Smooth muscle cell (in vitro differentiated cells): Measurements from ENCODE around the gene FBXO38. TPM values are rescaled to one million over a fixed set of nuclear protein-coding genes. Genes with fewer than 3 reads are reported as not detected.

Source experiments
- DNase-seq: peaks from one replicate; lab custom pipeline; 2025; ENCODE audit not compliant: unreplicated experiment; lab: John Stamatoyannopoulos, UW
- H2AFZ ChIP-seq: fragments of 200-600 bp; sonication (generic); 2 replicates; pipeline ENCODE4 v1.6.0; 2016; ENCODE audit warnings: antibody characterized with exemption, low read depth, mild to moderate bottlenecking
- H3F3A ChIP-seq: fragments of 200-600 bp; sonication (generic); 2 replicates; pipeline ENCODE4 v1.6.0; 2017; ENCODE audit warnings: antibody characterized with exemption, low read depth
- H3K27ac ChIP-seq: fragments of 200-600 bp; sonication (generic); 2 replicates; pipeline ENCODE4 v1.5.1; 2016; ENCODE audit warnings: low read depth, mild to moderate bottlenecking
- H3K27me3 ChIP-seq: fragments of 200-600 bp; sonication (generic); 2 replicates; pipeline ENCODE4 v1.6.1; 2016; ENCODE audit warnings: low read depth, mild to moderate bottlenecking
- H3K36me3 ChIP-seq: fragments of 200-600 bp; sonication (generic); 2 replicates; pipeline ENCODE4 v1.5.1; 2016; ENCODE audit warnings: low read depth
- H3K4me1 ChIP-seq: fragments of 200-600 bp; sonication (generic); 2 replicates; pipeline ENCODE4 v1.5.1; 2016; ENCODE audit warnings: low read depth
- H3K4me2 ChIP-seq: fragments of 200-600 bp; sonication (generic); 2 replicates; pipeline ENCODE4 v1.6.0; 2016; ENCODE audit warnings: mild to moderate bottlenecking
- H3K4me3 ChIP-seq: fragments of 200-600 bp; sonication (generic); 2 replicates; pipeline ENCODE4 v1.5.1; 2016; ENCODE audit warnings: mild to moderate bottlenecking
- H3K79me2 ChIP-seq: fragments of 200-600 bp; sonication (generic); 2 replicates; pipeline ENCODE4 v1.6.0; 2016; ENCODE audit warnings: low read depth, mild to moderate bottlenecking
- H3K9ac ChIP-seq: fragments of 200-600 bp; sonication (generic); 2 replicates; pipeline ENCODE4 v1.6.0; 2016; ENCODE audit warnings: low read depth
- H3K9me3 ChIP-seq: fragments of 200-600 bp; sonication (generic); replicated peaks from 2 replicates; pipeline ENCODE4 v1.5.1; 2016; ENCODE audit warnings: low read depth
- H4K20me1 ChIP-seq: fragments of 200-600 bp; sonication (generic); 2 replicates; pipeline ENCODE4 v1.6.0; 2016; ENCODE audit warnings: low read depth
- WGBS: methylation state at CpG from one replicate; pipeline ENCODE4 v1.1.7; 2016; ENCODE audit warnings: low lambda C conversion rate; 5-methylcytosine and 5-hydroxymethylcytosine counted together
- polyA plus RNA-seq: library from polyadenylated mRNA; unstranded; fragments of >200 nt; fragmentation: Nextera tagmentation; extraction: Ambion mirVana; gene quantifications from 2 replicates; pipeline ENCODE4 v1.2.1, GENCODE V29; 2016
- total RNA-seq: library from RNA; depleted of rRNA; stranded (reverse); fragments of >200 nt; gene quantifications from 2 replicates; pipeline ENCODE4 v1.2.3, GENCODE V29; 2014
- TF ChIP-seq, protein P1 (sequence below): fragments of 200-600 bp; sonication (generic); IDR thresholded peaks from 2 replicates; pipeline ENCODE4 v1.5.1; 2017; ENCODE audit warnings: borderline replicate concordance, mild to moderate bottlenecking, antibody characterized with exemption; ENCODE audit not compliant: insufficient read depth, poor library complexity, severe bottlenecking

The FBXO38 gene
- total and polyA plus RNA-seq, 2 experiments from 2014 or later = 24.4 to 44.5 TPM

DNA sequence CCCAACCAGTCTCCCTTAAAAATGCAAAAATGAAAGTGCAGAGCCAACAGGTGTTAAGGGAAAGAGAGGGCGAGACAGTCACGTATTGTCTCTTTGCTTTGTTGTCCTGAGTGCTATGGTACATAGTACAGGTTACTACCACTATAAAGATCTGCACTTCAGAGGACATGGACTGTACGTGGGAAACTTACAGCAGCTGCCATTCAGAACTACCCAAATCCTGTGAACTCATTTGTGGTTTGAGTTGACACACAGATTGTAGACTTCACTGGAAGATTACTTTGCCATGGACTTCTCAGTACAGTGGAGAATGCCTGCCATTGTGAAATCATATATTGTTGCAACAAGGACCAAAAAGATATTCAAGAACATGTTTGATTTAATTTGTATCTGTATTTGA is 34.8 kb downstream of the FBXO38 start:
- peaks cover 48% of the 10 kb centered on the region for H3K36me3 ChIP-seq
- H3F3A ChIP-seq = no peaks in the 10 kb centered on the region
- H2AFZ ChIP-seq = no peak overlapping the region
- WGBS = 98% methylated on average over 3 of the region's 3 CpGs
- no peak for DNase-seq
- H3K4me1 ChIP-seq = no peaks in the 10 kb centered on the region
- peaks cover 25% of the 10 kb centered on the region for H4K20me1 ChIP-seq
- no peaks in the 10 kb centered on the region for H3K9me3 ChIP-seq
- TF ChIP-seq, protein P1, sequence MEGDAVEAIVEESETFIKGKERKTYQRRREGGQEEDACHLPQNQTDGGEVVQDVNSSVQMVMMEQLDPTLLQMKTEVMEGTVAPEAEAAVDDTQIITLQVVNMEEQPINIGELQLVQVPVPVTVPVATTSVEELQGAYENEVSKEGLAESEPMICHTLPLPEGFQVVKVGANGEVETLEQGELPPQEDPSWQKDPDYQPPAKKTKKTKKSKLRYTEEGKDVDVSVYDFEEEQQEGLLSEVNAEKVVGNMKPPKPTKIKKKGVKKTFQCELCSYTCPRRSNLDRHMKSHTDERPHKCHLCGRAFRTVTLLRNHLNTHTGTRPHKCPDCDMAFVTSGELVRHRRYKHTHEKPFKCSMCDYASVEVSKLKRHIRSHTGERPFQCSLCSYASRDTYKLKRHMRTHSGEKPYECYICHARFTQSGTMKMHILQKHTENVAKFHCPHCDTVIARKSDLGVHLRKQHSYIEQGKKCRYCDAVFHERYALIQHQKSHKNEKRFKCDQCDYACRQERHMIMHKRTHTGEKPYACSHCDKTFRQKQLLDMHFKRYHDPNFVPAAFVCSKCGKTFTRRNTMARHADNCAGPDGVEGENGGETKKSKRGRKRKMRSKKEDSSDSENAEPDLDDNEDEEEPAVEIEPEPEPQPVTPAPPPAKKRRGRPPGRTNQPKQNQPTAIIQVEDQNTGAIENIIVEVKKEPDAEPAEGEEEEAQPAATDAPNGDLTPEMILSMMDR = no peak
- H3K27ac ChIP-seq = no peak overlapping the region
- no peak overlapping the region for H3K4me2 ChIP-seq
- no peaks in the 10 kb centered on the region for H3K79me2 ChIP-seq
- H3K9ac ChIP-seq = no peak overlapping the region
- no peak overlapping the region for H3K4me3 ChIP-seq
- H3K27me3 ChIP-seq = no peaks in the 10 kb centered on the region

DNA sequence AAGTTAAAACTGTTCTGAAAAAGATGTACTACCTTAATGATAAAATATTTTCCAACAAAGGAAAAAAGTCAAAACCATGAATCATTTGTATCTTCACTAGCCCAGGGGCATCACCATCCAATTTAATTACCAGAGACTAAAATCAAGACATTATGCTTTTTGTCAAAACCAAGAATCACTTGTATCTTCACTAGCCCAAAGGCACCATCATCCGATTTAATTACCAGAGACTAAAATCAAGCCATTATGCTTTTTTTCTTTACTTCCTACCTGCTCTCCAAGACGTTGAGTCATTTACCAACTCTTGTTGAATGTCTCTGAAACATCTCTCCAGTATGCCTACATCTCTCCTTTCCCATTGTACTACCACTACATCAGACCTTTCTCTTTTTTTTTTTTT is 37.9 kb downstream of the FBXO38 start:
- TF ChIP-seq, protein P1 = no peak
- H3K27me3 ChIP-seq = no peaks in the 10 kb centered on the region

DNA sequence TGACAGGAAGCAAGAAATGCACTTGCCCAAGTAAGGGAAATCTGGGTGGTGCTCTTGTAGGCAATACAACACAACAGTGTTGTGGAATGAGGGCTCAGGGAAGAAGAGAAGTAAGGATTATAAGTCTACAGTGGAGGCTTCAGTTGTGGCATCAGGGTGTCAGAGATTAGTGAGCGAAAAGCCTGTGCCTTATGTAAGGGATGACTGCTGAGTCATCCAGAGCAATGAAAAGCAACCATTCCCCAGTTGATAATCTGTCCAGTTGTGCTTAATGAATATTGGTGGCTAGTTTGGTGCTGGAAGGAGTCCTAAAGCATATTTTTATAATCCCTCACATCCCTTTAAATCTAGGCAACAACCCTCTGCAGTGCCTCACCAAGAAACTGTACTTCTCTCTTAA is 42.0 kb downstream of the FBXO38 start:
- Histone ChIP-seq H3K27ac (no peak overlapping the region), H3K36me3 (peaks cover 39% of the 10 kb centered on the region), H4K20me1 (peaks cover 65% of the 10 kb centered on the region), H2AFZ (no peak overlapping the region), H3K27me3 (no peaks in the 10 kb centered on the region), H3K79me2 (no peaks in the 10 kb centered on the region), H3K9ac (no peak overlapping the region), H3K4me3 (no peak overlapping the region), H3K4me2 (no peak overlapping the region), H3K4me1 (no peaks in the 10 kb centered on the region), H3F3A (peaks cover 3% of the 10 kb centered on the region), H3K9me3 (no peaks in the 10 kb centered on the region)
- TF ChIP-seq, protein P1 = no peak
- 26% methylated on average over 1 of the region's 1 CpG for WGBS
- DNase-seq = no peak

More for the DNA sequence above, 37.9 kb downstream of the FBXO38 start:
- no peak overlapping the region for H3K27ac ChIP-seq
- 84% methylated on average over 2 of the region's 2 CpGs for WGBS
- H3K79me2 ChIP-seq = no peaks in the 10 kb centered on the region
- peaks cover 55% of the 10 kb centered on the region for H4K20me1 ChIP-seq
- DNase-seq = no peak
- no peak overlapping the region for H3K9ac ChIP-seq
- H3K9me3 ChIP-seq = no peaks in the 10 kb centered on the region
- peaks cover 3% of the 10 kb centered on the region for H3F3A ChIP-seq
- peaks cover 54% of the 10 kb centered on the region for H3K36me3 ChIP-seq
- H3K4me1 ChIP-seq = no peaks in the 10 kb centered on the region
- no peak overlapping the region for H3K4me3 ChIP-seq
- no peak overlapping the region for H2AFZ ChIP-seq
- H3K4me2 ChIP-seq = no peak overlapping the region

DNA sequence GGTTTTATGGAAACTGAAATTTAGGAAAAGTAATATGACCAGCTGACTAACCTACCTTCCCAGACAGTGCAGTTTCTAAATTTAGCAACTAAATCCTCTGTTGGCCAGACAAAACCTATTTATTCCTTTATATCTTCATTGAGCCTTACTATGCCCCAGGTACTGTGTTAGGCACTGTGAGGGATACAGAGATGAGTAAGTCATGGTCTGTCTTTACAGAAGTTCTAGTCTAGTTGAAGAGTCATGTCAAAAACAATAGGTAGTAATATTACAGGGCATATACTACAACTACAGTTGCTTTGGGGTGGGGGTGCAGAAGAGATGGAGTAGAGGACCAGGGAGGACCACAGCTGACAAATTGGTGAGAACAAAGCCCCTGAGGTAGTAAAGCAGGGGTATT is 42.8 kb downstream of the FBXO38 start:
- no peak overlapping the region for H3K27ac ChIP-seq
- no peak overlapping the region for H3K4me3 ChIP-seq
- no peaks in the 10 kb centered on the region for H3K79me2 ChIP-seq
- DNase-seq = no peak
- no peak overlapping the region for H2AFZ ChIP-seq
- TF ChIP-seq, protein P1 = no peak
- no peak overlapping the region for H3K9ac ChIP-seq
- peaks cover 43% of the 10 kb centered on the region for H3K36me3 ChIP-seq
- H3F3A ChIP-seq = peaks cover 3% of the 10 kb centered on the region
- no peaks in the 10 kb centered on the region for H3K9me3 ChIP-seq
- H3K4me1 ChIP-seq = no peaks in the 10 kb centered on the region
- no peak overlapping the region for H3K4me2 ChIP-seq
- H3K27me3 ChIP-seq = no peaks in the 10 kb centered on the region
- peaks cover 72% of the 10 kb centered on the region for H4K20me1 ChIP-seq
